HEK293 (cell line): ENCODE data around the gene PI4KA.

Experiments used
- CTCF ChIA-PET: fragments of 350-600 bp; formaldehyde crosslinking; extraction: SDS; loops from one replicate; lab custom pipeline; 2021; ENCODE audit warnings: antibody characterized with exemption; lab: Yijun Ruan, JAX
- POLR2A ChIA-PET: fragments of 300-600 bp; formaldehyde crosslinking; extraction: SDS; loops from one replicate; lab custom pipeline; 2020; ENCODE audit warnings: antibody characterized with exemption, inconsistent platforms; lab: Yijun Ruan, JAX
- H3K27ac ChIP-seq: fragments of 200-500 bp; sonication (Bioruptor generic); 2 replicates; pipeline ENCODE4 v1.5.1; 2014; ENCODE audit warnings: low read depth, low read length, control low read depth, inconsistent platforms; ENCODE audit errors: extremely low read depth
- H3K36me3 ChIP-seq, 2 experiments: fragments of 200-500 bp in 1 of 2; sonication (Bioruptor generic) in 1 of 2; 1 replicate in 1 of 2; 2 replicates in 1 of 2; pipeline ENCODE4 v1.5.1; 2014 to 2017; ENCODE audit warnings: inconsistent platforms in 2 of 2, low read length in 2 of 2; ENCODE audit not compliant: control insufficient read depth in 2 of 2, insufficient read depth in 1 of 2
- H3K4me1 ChIP-seq: fragments of 200-500 bp; sonication (Bioruptor generic); 2 replicates; pipeline ENCODE4 v1.5.1; 2014; ENCODE audit warnings: mild to moderate bottlenecking, low read length, inconsistent platforms; ENCODE audit not compliant: control insufficient read depth, insufficient read depth
- H3K4me3 ChIP-seq: 2 replicates; pipeline ENCODE4 v1.5.1; 2011; ENCODE audit warnings: low read depth, mild to moderate bottlenecking, control low read depth, low read length, moderate library complexity
- H3K9me3 ChIP-seq: fragments of 200-500 bp; sonication (Bioruptor generic); 2 replicates; pipeline ENCODE4 v1.5.1; 2014; ENCODE audit warnings: low read depth, low read length, inconsistent platforms; ENCODE audit not compliant: control insufficient read depth, insufficient read depth
- ATF2 ChIP-seq: fragments of 450-650 bp; formaldehyde crosslinking; IDR thresholded peaks from 2 replicates; pipeline ENCODE4 v1.5.1; 2016; ENCODE audit warnings: missing biosample characterization, missing genetic modification characterization, low read depth
- EGR2 ChIP-seq: fragments of 450-650 bp; formaldehyde crosslinking; IDR thresholded peaks from 2 replicates; pipeline ENCODE4 v1.5.1; 2016; ENCODE audit warnings: low read depth, missing biosample characterization, missing genetic modification characterization
- PRDM1 ChIP-seq: fragments of 450-650 bp; formaldehyde crosslinking; IDR thresholded peaks from 2 replicates; pipeline ENCODE4; 2016; ENCODE audit warnings: missing biosample characterization, missing genetic modification characterization
- ZBTB17 ChIP-seq: fragments of 450-650 bp; formaldehyde crosslinking; IDR thresholded peaks from 2 replicates; pipeline ENCODE4 v1.5.1; 2016; ENCODE audit warnings: missing biosample characterization, missing genetic modification characterization
- ZBTB48 ChIP-seq: fragments of 450-650 bp; formaldehyde crosslinking; IDR thresholded peaks from 2 replicates; pipeline ENCODE4 v1.5.1; 2016; ENCODE audit warnings: missing biosample characterization, missing genetic modification characterization
- ZBTB6 ChIP-seq: fragments of 450-650 bp; formaldehyde crosslinking; IDR thresholded peaks from 2 replicates; pipeline ENCODE4 v1.5.1; 2017; ENCODE audit warnings: missing biosample characterization, missing genetic modification characterization
- ZFHX2 ChIP-seq: fragments of 450-650 bp; formaldehyde crosslinking; conservative IDR thresholded peaks from 2 replicates; pipeline ENCODE4 v1.5.1; 2016; ENCODE audit warnings: missing biosample characterization, missing genetic modification characterization
- ZFP37 ChIP-seq: fragments of 450-650 bp; formaldehyde crosslinking; IDR thresholded peaks from 2 replicates; pipeline ENCODE4 v1.5.1; 2016; ENCODE audit warnings: missing biosample characterization, missing genetic modification characterization
- ZNF138 ChIP-seq: fragments of 450-650 bp; formaldehyde crosslinking; IDR thresholded peaks from 2 replicates; pipeline ENCODE4 v1.5.1; 2016; ENCODE audit warnings: missing biosample characterization, missing genetic modification characterization, borderline replicate concordance
- ZNF2 ChIP-seq: fragments of 450-650 bp; formaldehyde crosslinking; IDR thresholded peaks from 2 replicates; pipeline ENCODE4 v1.5.1; 2016; ENCODE audit warnings: missing biosample characterization, missing genetic modification characterization
- ZNF335 ChIP-seq: fragments of 450-650 bp; formaldehyde crosslinking; conservative IDR thresholded peaks from 2 replicates; pipeline ENCODE4 v1.5.1; 2016; ENCODE audit warnings: missing biosample characterization, missing genetic modification characterization
- ZNF341 ChIP-seq: fragments of 450-650 bp; formaldehyde crosslinking; IDR thresholded peaks from 2 replicates; pipeline ENCODE4; 2016; ENCODE audit warnings: low read depth, missing biosample characterization, missing genetic modification characterization
- ZNF391 ChIP-seq: fragments of 450-650 bp; formaldehyde crosslinking; IDR thresholded peaks from 2 replicates; pipeline ENCODE4 v1.5.1; 2016; ENCODE audit warnings: low read depth, missing biosample characterization, missing genetic modification characterization, borderline replicate concordance
- ZNF394 ChIP-seq: fragments of 450-650 bp; formaldehyde crosslinking; IDR thresholded peaks from 2 replicates; pipeline ENCODE4 v1.5.1; 2016; ENCODE audit warnings: missing biosample characterization, missing genetic modification characterization, mild to moderate bottlenecking, moderate library complexity, borderline replicate concordance
- ZNF473 ChIP-seq: fragments of 450-650 bp; formaldehyde crosslinking; IDR thresholded peaks from 2 replicates; pipeline ENCODE4 v1.5.1; 2017; ENCODE audit warnings: missing biosample characterization, missing genetic modification characterization
- ZNF488 ChIP-seq: fragments of 450-650 bp; formaldehyde crosslinking; IDR thresholded peaks from 2 replicates; pipeline ENCODE4 v1.5.1; 2016; ENCODE audit warnings: missing biosample characterization, missing genetic modification characterization
- ZNF530 ChIP-seq: fragments of 450-650 bp; formaldehyde crosslinking; IDR thresholded peaks from 2 replicates; pipeline ENCODE4 v1.5.1; 2016; ENCODE audit warnings: low read depth, missing biosample characterization, missing genetic modification characterization
- ZNF645 ChIP-seq: fragments of 450-650 bp; formaldehyde crosslinking; IDR thresholded peaks from 2 replicates; pipeline ENCODE4; 2016; ENCODE audit warnings: missing biosample characterization, missing genetic modification characterization
- ZNF654 ChIP-seq: fragments of 450-650 bp; formaldehyde crosslinking; IDR thresholded peaks from 2 replicates; pipeline ENCODE4 v1.5.1; 2016; ENCODE audit warnings: low read depth, missing biosample characterization, missing genetic modification characterization
- TF ChIP-seq, protein P1 (sequence below): fragments of 450-650 bp; formaldehyde crosslinking; IDR thresholded peaks from 2 replicates; pipeline ENCODE4 v1.5.1; 2016; ENCODE audit warnings: missing biosample characterization, missing genetic modification characterization
- TF ChIP-seq, protein P2 (sequence below): fragments of 450-650 bp; formaldehyde crosslinking; IDR thresholded peaks from 2 replicates; pipeline ENCODE4 v1.5.1; 2016; ENCODE audit warnings: missing biosample characterization, missing genetic modification characterization, low read depth
- TF ChIP-seq, protein P3 (sequence below): fragments of 450-650 bp; formaldehyde crosslinking; IDR thresholded peaks from 2 replicates; pipeline ENCODE4 v1.5.1; 2016; ENCODE audit warnings: missing biosample characterization, missing genetic modification characterization

PI4KA gene

GRCh38 chr22:20885557-20886323 is 27.1 kb upstream of the PI4KA start:
- no peaks in the 10 kb centered on the region for H3K4me1 ChIP-seq
- peaks cover 0 to 77% of the 10 kb centered on the region in 2 experiments; a peak in 2 of 3 replicates for H3K36me3 ChIP-seq
- CTCF ChIA-PET = interaction anchor here (0.5 to 2.6 kb wide), 68 partner anchors 9 to 965 kb away, joined by 3 to 31 read pairs (median 4); partner anchors contain the start of genes CRKL, LZTR1, P2RX6 and THAP7
- POLR2A ChIA-PET = interaction anchor here (0.5 to 1.9 kb wide), 12 partner anchors 15 to 393 kb away, joined by 3 to 22 read pairs (median 5); partner anchors contain the start of genes CRKL, LZTR1 and THAP7
- no peak overlapping the region; the same call in 1 of the 2 replicates for H3K27ac ChIP-seq
- H3K4me3 ChIP-seq = no peak overlapping the region
- no peaks in the 10 kb centered on the region for H3K9me3 ChIP-seq
- TF ChIP-seq ATF2 (tag by site-specific recombination) = no peak
- TF ChIP-seq ZBTB17 = peak; percentile 83
- peak; percentile 40; the same call in 1 of the 2 replicates for TF ChIP-seq ZNF341 (tag by site-specific recombination)
- TF ChIP-seq, protein P1, sequence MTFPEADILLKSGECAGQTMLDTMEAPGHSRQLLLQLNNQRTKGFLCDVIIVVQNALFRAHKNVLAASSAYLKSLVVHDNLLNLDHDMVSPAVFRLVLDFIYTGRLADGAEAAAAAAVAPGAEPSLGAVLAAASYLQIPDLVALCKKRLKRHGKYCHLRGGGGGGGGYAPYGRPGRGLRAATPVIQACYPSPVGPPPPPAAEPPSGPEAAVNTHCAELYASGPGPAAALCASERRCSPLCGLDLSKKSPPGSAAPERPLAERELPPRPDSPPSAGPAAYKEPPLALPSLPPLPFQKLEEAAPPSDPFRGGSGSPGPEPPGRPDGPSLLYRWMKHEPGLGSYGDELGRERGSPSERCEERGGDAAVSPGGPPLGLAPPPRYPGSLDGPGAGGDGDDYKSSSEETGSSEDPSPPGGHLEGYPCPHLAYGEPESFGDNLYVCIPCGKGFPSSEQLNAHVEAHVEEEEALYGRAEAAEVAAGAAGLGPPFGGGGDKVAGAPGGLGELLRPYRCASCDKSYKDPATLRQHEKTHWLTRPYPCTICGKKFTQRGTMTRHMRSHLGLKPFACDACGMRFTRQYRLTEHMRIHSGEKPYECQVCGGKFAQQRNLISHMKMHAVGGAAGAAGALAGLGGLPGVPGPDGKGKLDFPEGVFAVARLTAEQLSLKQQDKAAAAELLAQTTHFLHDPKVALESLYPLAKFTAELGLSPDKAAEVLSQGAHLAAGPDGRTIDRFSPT (tag by site-specific recombination) = peak; percentile 76
- TF ChIP-seq ZNF138 (tag by site-specific recombination) = no peak
- no peak for TF ChIP-seq ZNF530 (tag by site-specific recombination)
- peak; percentile 30; the same call in 1 of the 2 replicates for TF ChIP-seq ZFHX2
- no peak for TF ChIP-seq EGR2
- TF ChIP-seq PRDM1 (tag by site-specific recombination) = peak; percentile 34; the same call in 1 of the 2 replicates
- TF ChIP-seq ZNF488 (tag by site-specific recombination) = no peak
- TF ChIP-seq ZNF473 (tag by site-specific recombination) = no peak
- TF ChIP-seq ZNF391 (tag by site-specific recombination) = peak; percentile 77; the same call in 1 of the 2 replicates
- peak; percentile 85 for TF ChIP-seq ZBTB48 (tag by site-specific recombination)
- TF ChIP-seq, protein P2, sequence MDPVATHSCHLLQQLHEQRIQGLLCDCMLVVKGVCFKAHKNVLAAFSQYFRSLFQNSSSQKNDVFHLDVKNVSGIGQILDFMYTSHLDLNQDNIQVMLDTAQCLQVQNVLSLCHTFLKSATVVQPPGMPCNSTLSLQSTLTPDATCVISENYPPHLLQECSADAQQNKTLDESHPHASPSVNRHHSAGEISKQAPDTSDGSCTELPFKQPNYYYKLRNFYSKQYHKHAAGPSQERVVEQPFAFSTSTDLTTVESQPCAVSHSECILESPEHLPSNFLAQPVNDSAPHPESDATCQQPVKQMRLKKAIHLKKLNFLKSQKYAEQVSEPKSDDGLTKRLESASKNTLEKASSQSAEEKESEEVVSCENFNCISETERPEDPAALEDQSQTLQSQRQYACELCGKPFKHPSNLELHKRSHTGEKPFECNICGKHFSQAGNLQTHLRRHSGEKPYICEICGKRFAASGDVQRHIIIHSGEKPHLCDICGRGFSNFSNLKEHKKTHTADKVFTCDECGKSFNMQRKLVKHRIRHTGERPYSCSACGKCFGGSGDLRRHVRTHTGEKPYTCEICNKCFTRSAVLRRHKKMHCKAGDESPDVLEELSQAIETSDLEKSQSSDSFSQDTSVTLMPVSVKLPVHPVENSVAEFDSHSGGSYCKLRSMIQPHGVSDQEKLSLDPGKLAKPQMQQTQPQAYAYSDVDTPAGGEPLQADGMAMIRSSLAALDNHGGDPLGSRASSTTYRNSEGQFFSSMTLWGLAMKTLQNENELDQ (tag by site-specific recombination) = no peak
- peak; percentile 17; the same call in 1 of the 2 replicates for TF ChIP-seq ZNF394 (tag by site-specific recombination)
- TF ChIP-seq, protein P3, sequence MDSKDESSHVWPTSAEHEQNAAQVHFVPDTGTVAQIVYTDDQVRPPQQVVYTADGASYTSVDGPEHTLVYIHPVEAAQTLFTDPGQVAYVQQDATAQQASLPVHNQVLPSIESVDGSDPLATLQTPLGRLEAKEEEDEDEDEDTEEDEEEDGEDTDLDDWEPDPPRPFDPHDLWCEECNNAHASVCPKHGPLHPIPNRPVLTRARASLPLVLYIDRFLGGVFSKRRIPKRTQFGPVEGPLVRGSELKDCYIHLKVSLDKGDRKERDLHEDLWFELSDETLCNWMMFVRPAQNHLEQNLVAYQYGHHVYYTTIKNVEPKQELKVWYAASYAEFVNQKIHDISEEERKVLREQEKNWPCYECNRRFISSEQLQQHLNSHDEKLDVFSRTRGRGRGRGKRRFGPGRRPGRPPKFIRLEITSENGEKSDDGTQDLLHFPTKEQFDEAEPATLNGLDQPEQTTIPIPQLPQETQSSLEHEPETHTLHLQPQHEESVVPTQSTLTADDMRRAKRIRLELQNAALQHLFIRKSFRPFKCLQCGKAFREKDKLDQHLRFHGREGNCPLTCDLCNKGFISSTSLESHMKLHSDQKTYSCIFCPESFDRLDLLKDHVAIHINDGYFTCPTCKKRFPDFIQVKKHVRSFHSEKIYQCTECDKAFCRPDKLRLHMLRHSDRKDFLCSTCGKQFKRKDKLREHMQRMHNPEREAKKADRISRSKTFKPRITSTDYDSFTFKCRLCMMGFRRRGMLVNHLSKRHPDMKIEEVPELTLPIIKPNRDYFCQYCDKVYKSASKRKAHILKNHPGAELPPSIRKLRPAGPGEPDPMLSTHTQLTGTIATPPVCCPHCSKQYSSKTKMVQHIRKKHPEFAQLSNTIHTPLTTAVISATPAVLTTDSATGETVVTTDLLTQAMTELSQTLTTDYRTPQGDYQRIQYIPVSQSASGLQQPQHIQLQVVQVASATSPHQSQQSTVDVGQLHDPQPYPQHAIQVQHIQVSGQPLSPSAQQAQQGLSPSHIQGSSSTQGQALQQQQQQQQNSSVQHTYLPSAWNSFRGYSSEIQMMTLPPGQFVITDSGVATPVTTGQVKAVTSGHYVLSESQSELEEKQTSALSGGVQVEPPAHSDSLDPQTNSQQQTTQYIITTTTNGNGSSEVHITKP = 0 out of 2 replicates have a peak, but pooled peaks have one; percentile 29
- TF ChIP-seq ZBTB6 (tag by site-specific recombination) = peak; percentile 27; the same call in 1 of the 2 replicates
- TF ChIP-seq ZNF654 = peak; percentile 98
- no peak for TF ChIP-seq ZNF645 (tag by site-specific recombination)
- TF ChIP-seq ZNF2 (tag by site-specific recombination) = peak; percentile 100
- TF ChIP-seq ZNF335 = peak; percentile 75
- TF ChIP-seq ZFP37 = 0 out of 2 replicates have a peak, but pooled peaks have one; percentile 54
